GM21786 (cell line): ENCODE results near the gene IFNA2.
"Not testable (repeated sequence)": the region's sequence is repeated elsewhere in the genome, so short reads cannot be mapped to it uniquely, and the experiment has no call there.

Experiments used
- ATAC-seq: cut with Tn5 transposase; IDR thresholded peaks from one replicate; pipeline ENCODE4 v1.9.1; 2021; ENCODE audit not compliant: unreplicated experiment

Gene IFNA2

GRCh38 chr9:21385131-21385670 lies at the start of gene IFNA2:
Gene IFNA2, minus strand, starts transcription at chr9:21385398. Its CDS starts 69 bp downstream, at chr9:21385329.
- no peak for ATAC-seq

DNA sequence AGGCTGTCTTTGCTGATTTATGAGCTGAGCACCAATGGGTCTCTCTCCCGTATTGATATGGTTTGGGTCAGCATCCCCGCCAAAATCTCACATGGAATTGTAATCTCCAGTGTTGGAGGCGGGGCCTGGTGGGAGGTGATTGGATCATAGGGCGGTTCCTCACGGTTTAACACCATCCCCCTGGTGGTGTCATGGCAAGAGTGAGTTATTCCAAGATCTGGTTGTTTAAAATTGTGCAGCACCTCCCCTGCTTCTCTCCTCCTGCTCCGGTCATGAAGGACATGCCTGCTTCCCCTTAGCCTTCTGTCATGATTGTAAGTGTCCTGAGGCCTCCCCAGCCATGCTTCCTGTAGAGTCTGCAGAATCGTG lies 49.8 kb upstream of the IFNA2 start:
- ATAC-seq: not testable (repeated sequence)

DNA sequence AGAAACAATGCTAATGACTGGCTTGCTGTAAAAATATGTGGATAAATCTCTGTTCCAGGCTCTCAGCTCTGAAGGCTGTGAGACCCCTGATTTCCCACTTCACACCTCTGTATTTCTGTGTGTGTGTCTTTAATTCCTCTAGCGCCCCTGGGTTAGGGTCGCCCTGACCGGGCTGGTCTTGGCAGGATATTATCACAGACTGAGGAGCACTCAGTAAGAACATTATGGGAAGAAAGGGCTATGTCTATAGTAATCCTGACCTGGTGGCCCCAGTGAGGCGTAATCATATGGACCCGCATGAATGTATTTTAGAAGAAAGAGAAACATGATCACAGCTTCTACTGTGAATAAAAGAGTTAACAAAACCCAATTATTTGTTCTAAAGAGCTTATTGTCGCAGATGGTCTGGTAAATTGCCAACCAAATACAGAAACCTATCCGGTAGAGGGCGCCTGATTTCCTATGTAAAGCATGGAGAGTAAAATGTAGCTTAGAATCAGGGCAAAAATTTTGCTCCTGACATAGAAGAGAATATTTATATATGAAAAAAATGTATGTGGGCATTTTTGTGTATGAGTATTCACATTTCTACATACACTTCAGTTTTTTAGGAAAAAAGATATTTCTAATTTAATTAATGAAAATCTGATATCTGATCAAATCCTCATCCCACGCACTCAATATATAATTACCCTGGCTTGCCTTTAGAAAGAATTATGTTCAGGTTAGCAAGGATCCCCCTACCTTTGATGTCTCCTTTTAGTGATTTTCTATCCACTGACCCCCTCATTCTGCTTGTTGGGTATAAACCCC lies 49.2 kb upstream of the IFNA2 start:
- ATAC-seq: no peak

DNA sequence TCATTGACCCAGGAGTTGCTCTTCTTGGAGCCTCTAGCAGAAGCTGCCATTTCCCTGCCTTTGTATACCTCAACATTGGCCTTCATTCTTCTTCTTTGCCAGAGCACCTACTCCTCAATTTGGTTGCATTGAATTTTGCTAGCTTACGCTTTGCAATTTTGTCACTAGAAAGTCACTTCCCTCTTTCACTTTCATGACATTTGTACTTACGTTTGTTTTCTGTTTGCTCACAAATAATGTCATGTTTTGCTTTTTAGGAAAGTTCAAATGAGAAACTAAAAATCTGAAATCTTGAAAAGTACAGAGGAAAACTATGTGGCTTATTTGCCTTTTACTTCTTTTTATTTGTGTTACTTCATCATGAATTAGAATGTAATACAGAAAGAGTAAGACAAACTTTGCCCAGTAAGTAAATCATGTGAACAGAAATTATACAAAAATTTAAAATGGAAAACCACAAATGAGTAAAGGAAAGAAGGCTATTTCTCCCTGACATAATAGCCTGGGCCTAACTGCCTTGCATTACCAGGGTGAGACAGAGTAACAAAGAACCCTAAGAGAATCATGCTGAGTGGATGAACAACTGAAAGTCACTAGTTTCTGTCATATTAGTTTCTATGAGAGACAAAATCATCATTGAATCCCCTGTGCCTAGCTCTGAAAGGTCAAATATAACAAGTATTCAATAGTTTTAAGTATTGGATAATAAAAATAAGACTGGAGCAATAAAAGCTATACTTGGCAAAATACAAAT lies 47.7 kb upstream of the IFNA2 start:
- ATAC-seq: peak; percentile 75

GRCh38 chr9:21429191-21429590 lies 44.0 kb upstream of the IFNA2 start:
- ATAC-seq: no peak

GRCh38 chr9:21428235-21428634 lies 43.0 kb upstream of the IFNA2 start:
- no peak for ATAC-seq

- no peak for ATAC-seq
These were observed 30.5 kb upstream of the IFNA2 start for GRCh38 chr9:21415493-21416267.

DNA sequence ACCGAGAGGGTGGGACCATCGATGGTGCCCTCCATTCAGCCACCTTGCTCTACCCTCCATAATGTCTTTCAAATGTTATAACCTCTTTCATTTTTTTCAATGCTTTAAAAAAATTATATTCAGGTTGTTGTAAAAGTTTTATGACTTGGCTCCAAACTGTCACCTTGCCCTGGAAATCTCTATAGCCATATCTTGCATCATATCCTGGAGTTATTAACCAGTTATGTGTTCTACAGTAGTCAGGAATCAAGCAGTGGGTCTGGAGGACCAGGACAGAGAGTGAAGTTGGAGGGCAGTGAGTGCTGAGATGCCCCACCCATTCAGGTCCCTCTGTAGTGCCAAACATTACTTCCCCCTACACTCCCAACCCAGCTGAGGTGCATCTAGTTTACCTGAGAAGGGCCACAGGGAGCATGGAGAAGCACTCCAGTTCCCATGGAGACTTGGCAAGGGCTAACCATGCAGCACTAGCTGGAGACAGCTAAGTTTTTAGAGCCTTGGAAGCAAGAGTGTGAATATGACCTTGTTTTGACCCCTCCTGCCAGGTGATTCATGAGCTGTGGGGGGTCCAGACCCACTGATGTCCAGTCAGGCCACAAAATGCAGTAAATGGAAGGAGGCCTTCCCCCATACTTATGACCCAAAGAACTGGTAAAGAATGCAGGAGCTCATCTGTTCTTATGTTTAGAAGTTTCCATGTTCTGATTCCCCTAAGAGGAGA lies 29.2 kb upstream of the IFNA2 start:
- no peak for ATAC-seq

GRCh38 chr9:21413624-21414023 lies 28.4 kb upstream of the IFNA2 start:
- peak; percentile 42 for ATAC-seq

GRCh38 chr9:21413151-21413550 lies 28.0 kb upstream of the IFNA2 start:
- no peak for ATAC-seq

GRCh38 chr9:21412107-21412506 lies 26.9 kb upstream of the IFNA2 start:
- peak; percentile 74 for ATAC-seq

DNA sequence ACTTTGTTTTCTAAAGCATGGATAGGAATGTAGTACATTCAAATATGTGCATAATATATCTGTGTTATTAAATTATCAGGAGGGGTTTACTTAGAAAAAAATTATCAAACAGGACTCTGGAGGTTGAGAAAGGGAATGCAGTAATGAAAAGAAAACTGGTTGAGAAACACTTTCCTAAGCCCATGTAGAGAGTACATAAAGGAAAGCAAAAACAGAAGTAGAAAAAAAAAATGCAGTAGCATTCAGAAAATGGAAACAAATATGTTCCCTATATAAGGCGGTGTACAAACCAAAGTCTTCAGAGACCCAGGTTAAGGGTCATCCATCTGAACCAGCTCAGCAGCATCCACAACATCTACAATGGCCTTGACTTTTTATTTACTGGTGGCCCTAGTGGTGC lies 23.6 kb upstream of the IFNA2 start, which contains the start of gene IFNA8:
Gene IFNA8 (plus strand): TSS at position 301 of the 400 bp plus-strand sequence. CDS start 60 bp downstream, at position 361.
- ATAC-seq: no peak

- ATAC-seq: no peak
These were observed 18.9 kb upstream of the IFNA2 start for GRCh38 chr9:21404146-21404545.

- peak; percentile 72 for ATAC-seq
These were observed 17.4 kb upstream of the IFNA2 start for GRCh38 chr9:21402386-21403251.

DNA sequence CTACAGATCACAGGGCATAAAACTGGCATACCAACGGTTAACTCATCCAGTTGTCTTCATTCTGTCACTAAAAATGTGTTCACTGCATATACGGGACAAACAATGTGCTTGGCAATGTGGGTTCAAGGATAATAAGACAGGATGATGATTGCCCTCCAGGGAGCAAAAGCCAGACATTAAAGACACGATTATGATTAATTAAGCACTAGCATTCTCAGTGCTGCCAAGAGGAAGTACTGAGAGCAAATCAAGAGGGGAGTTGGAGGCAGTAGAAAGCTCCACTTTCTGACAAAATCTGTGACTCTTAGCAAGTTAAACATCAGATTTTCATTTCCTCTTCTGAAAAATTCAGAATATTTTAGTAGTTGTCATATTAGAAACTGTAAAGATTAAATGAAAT lies 14.8 kb upstream of the IFNA2 start:
- ATAC-seq: no peak

- ATAC-seq: no peak
These were observed 13.8 kb upstream of the IFNA2 start for GRCh38 chr9:21398955-21399489.

DNA sequence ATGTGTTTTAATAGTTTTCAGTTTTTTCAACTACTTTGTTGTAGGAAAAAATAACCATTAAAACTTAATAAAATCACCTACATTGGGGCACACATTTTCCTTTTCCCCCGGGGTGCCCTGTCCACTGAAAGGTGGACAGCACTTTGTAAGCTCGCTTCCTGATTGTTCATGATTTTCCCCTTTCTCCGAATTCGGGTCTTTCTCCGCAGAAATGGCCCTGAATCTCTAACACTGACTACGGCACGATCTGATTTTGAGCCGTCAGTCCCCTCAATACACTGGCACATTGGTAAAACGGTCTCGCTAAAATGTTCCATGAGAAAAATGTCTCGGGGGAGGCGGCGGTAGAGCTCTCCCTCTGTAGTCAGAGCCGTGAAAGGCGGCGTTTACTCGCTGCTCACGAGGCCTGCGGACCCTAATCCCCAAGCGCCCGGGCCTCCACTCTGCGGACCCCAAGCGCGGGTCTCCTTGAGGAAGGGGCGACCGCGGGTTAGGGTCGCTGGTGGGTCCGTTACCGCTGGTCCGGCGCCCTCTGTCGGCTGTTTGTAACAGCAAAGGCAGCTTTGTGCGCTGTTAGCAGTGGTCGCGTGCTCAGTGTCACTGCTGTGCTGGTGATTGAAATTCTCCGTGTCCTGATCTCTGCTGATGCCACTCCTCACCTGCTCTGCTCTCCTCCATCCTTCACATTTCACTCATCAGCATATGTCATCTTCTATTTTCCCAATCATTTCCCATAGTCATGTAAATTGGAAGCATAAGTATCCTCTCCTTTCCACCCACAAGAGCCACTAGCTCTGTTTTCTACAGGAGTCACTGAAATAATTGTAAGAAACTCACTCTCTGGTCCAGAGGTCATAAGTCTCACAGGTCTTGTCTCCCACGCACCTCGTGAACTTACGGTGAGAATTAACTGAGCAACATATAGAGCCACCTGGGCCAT lies 10.8 kb upstream of the IFNA2 start:
- peak; percentile 61 for ATAC-seq

DNA sequence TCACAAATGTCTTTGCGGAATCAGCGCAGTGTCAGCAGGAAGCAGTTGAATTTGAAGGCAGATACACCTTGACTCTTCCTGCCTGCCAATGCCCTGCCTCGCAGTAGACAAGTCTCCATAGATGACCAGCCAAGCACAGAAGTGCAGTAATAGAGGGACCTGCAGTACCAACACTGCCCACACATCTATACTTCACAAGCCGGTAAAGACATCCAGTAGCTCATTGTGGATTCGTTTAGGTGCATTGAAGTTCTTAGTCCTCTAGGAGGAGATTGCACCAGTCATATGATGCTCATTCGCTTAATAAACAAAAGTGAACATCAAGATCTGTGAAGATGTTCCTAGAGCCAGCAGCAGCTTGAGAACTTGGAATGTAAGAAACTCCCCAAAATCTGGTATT lies 7.1 kb upstream of the IFNA2 start:
- ATAC-seq: peak; percentile 78
